ENCODE results near the gene CADPS.

DNA sequence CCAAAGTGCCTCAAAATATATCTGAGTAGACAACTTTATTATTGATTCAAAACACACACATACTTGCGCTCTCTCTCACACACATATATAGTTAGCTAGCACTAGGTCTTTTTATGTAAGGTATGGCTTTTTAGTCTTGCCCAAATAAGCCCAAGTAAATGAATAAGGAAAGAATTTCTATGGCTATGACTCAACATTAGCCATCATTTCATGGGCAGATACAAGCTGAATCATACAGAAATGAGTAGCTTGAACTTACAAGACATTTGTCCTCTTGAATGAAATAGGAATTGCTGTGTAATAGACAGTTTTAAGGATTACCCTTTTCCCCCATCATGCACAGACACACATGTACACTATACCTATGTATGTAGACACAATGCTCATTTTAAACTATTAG is 4.9 kb downstream of the CADPS start:
- TF ChIP-seq, protein P1, sequence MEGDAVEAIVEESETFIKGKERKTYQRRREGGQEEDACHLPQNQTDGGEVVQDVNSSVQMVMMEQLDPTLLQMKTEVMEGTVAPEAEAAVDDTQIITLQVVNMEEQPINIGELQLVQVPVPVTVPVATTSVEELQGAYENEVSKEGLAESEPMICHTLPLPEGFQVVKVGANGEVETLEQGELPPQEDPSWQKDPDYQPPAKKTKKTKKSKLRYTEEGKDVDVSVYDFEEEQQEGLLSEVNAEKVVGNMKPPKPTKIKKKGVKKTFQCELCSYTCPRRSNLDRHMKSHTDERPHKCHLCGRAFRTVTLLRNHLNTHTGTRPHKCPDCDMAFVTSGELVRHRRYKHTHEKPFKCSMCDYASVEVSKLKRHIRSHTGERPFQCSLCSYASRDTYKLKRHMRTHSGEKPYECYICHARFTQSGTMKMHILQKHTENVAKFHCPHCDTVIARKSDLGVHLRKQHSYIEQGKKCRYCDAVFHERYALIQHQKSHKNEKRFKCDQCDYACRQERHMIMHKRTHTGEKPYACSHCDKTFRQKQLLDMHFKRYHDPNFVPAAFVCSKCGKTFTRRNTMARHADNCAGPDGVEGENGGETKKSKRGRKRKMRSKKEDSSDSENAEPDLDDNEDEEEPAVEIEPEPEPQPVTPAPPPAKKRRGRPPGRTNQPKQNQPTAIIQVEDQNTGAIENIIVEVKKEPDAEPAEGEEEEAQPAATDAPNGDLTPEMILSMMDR (optimal IDR thresholded peaks at IDR 0.05 in 1 of 3, IDR thresholded peaks at IDR 0.05 in 1 of 3, conservative IDR thresholded peaks at IDR 0.05 in 1 of 3; ENCODE audit: extremely low read depth in 1 of 3, insufficient read depth in 2 of 3, low read length in 3 of 3) = no peak
- no peak for TF ChIP-seq EZH2 (IDR thresholded peaks at IDR 0.05; ENCODE audit: low read length)
